HepG2 (cell line): ENCODE results near the gene FMNL2. TPM values are rescaled to one million over a fixed set of nuclear protein-coding genes. Genes with fewer than 3 reads are reported as not detected.

Source experiments
- ATAC-seq: fragments of 200-7000 bp; cut with Tn5 transposase; 3 replicates; pipeline ENCODE4 v1.9.1; 2020; ENCODE audit warnings: mild to moderate bottlenecking, moderate library complexity
- BruUV-seq: library from RNA; stranded (reverse); fragments of 400-500 nt; replicated peaks from 2 replicates; lab custom pipeline; 2021; lab: Mats Ljungman, UMichigan
- CTCF ChIA-PET: fragments of 300-600 bp; formaldehyde crosslinking; extraction: SDS; loops from one replicate; lab custom pipeline; 2021; ENCODE audit warnings: low total read pairs, inconsistent platforms, low intra/inter-chr PET ratio; lab: Yijun Ruan, JAX
- POLR2A ChIA-PET: fragments of 350-600 bp; sonication (Branson Sonifier 250); formaldehyde crosslinking; loops from one replicate; lab custom pipeline; 2020; ENCODE audit warnings: antibody characterized with exemption, inconsistent platforms; lab: Yijun Ruan, JAX
- DNase-seq: peaks from one replicate; pipeline ENCODE4 v3.0.0-alpha.2; 2015; ENCODE audit warnings: low spot score
- FAIRE-seq: peaks from 3 replicates; lab custom pipeline; 2011; peaks lifted over from hg19 to GRCh38; lab: Jason Lieb, UNC
- H2AFZ ChIP-seq: one replicate; pipeline ENCODE4 v1.6.1; 2011; ENCODE audit warnings: low read length, inconsistent platforms
- H3K27ac ChIP-seq: fragments of 300-600 bp; 3 replicates; pipeline ENCODE4 v1.8.0; 2011; ENCODE audit warnings: mixed run types, mild to moderate bottlenecking, mixed read lengths, low read length, inconsistent platforms; ENCODE audit not compliant: insufficient read depth; ENCODE audit errors: extremely low read length
- H3K27me3 ChIP-seq, 2 experiments: fragments of 200-600 bp in 1 of 2; 2 replicates in 1 of 2; 3 replicates in 1 of 2; pipeline versions ENCODE4 v1.6.0 to v1.8.0; 2011; ENCODE audit warnings: low read length in 2 of 2, mild to moderate bottlenecking in 2 of 2, moderate library complexity in 2 of 2, inconsistent platforms in 1 of 2; ENCODE audit not compliant: insufficient read depth in 2 of 2, control insufficient read depth in 1 of 2
- H3K36me3 ChIP-seq, 2 experiments: fragments of 200-600 bp in 1 of 2; replicated peaks in 1 of 2; 2 replicates in 1 of 2; 3 replicates in 1 of 2; pipeline versions ENCODE4 v1.5.1 to v1.8.0; 2011; ENCODE audit warnings: low read length in 2 of 2, inconsistent platforms in 1 of 2; ENCODE audit not compliant: insufficient read depth in 2 of 2, control insufficient read depth in 1 of 2
- H3K4me1 ChIP-seq: 2 replicates; pipeline ENCODE4 v1.5.1; 2012; ENCODE audit warnings: low read length, inconsistent platforms; ENCODE audit not compliant: insufficient read depth
- H3K4me2 ChIP-seq: 2 replicates; pipeline ENCODE4 v1.6.0; 2011; ENCODE audit warnings: low read depth, low read length, inconsistent platforms
- H3K4me3 ChIP-seq, 3 experiments: fragments of 200-600 bp in 1 of 3; sonication (generic), shearing (Covaris generic) in 1 of 3; replicated peaks in 1 of 3; 2 replicates each; pipeline ENCODE4 v1.5.1; 2011 to 2016; ENCODE audit warnings: low read length in 3 of 3, inconsistent platforms in 2 of 3, low read depth in 2 of 3, mild to moderate bottlenecking in 2 of 3, control low read depth in 1 of 3, mixed read lengths in 1 of 3; ENCODE audit not compliant: insufficient read depth in 1 of 3
- H3K79me2 ChIP-seq: one replicate; pipeline ENCODE4 v1.6.1; 2011; ENCODE audit warnings: low read length, inconsistent platforms; ENCODE audit not compliant: insufficient read depth
- H3K9ac ChIP-seq: 2 replicates; pipeline ENCODE4 v1.6.0; 2011; ENCODE audit warnings: mild to moderate bottlenecking, low read depth, low read length, inconsistent platforms; ENCODE audit not compliant: insufficient read depth
- H3K9me3 ChIP-seq: 2 replicates; pipeline ENCODE4 v1.5.1; 2012; ENCODE audit warnings: mild to moderate bottlenecking, low read length
- H4K20me1 ChIP-seq: 2 replicates; pipeline ENCODE4 v1.6.0; 2011; ENCODE audit warnings: inconsistent platforms, mild to moderate bottlenecking, low read length, moderate library complexity; ENCODE audit not compliant: insufficient read depth
- E2F1 ChIP-seq: sonication (generic); formaldehyde crosslinking; IDR thresholded peaks from 2 replicates; pipeline ENCODE4 v1.5.0; 2020; ENCODE audit warnings: missing genetic modification reagents
- MED8 ChIP-seq: sonication (generic); formaldehyde crosslinking; IDR thresholded peaks from 2 replicates; pipeline ENCODE4 v1.8.1; 2023; ENCODE audit warnings: mild to moderate bottlenecking, missing genetic modification reagents; ENCODE audit not compliant: insufficient replicate concordance
- POLR2G ChIP-seq: fragments of 200-400 bp; formaldehyde crosslinking; IDR thresholded peaks from 2 replicates; pipeline ENCODE4 v1.6.1; 2018; ENCODE audit warnings: mild to moderate bottlenecking, low read depth, low read length, moderate library complexity
- RBM22 ChIP-seq: fragments of 200-400 bp; formaldehyde crosslinking; optimal IDR thresholded peaks from 2 replicates; pipeline ENCODE3; 2017; ENCODE audit warnings: mild to moderate bottlenecking, low read length, moderate library complexity
- RXRA ChIP-seq: sonication (generic); formaldehyde crosslinking; IDR thresholded peaks from 2 replicates; pipeline ENCODE4 v1.5.1; 2020; ENCODE audit warnings: missing genetic modification reagents
- ZBTB33 ChIP-seq: sonication (generic); formaldehyde crosslinking; IDR thresholded peaks from 2 replicates; pipeline ENCODE4 v1.4.0; 2020; ENCODE audit warnings: missing genetic modification reagents
- ZNF451 ChIP-seq: sonication (generic); formaldehyde crosslinking; IDR thresholded peaks from 2 replicates; pipeline ENCODE4 v1.5.0; 2020; ENCODE audit warnings: mild to moderate bottlenecking, missing genetic modification reagents
- ZNF609 ChIP-seq: sonication (generic); formaldehyde crosslinking; IDR thresholded peaks from 2 replicates; pipeline ENCODE4 v1.4.0; 2020; ENCODE audit warnings: mild to moderate bottlenecking, missing genetic modification reagents, borderline replicate concordance
- WGBS: methylation state at CpG from one replicate; pipeline ENCODE4 v1.1.6; 2017; ENCODE audit warnings: low lambda C conversion rate; 5-methylcytosine and 5-hydroxymethylcytosine counted together
- in situ Hi-C: cut with HindIII; loops from 2 replicates; pipeline ENCODE4 v1.10.0; 2017; ENCODE audit warnings: low pct_unique_long_range_greater_than_20kb; ENCODE audit not compliant: extremely low pct_ligation_motif_present
- intact Hi-C: fragments of 100-400 bp; cut with micrococcal nuclease; formaldehyde crosslinking; loops from one replicate; pipeline ENCODE4 v1.10.0; 2022; ENCODE audit not compliant: unreplicated experiment
- polyA plus RNA-seq, 8 experiments: library from polyadenylated mRNA; depleted of rRNA in 3 of 8; stranded (reverse) in 7 of 8; unstranded in 1 of 8; fragments of >200 nt; fragmentation: Illumina TruSeq in 4 of 8; extraction: Trizol in 4 of 8; gene quantifications; 2 replicates each; pipeline versions ENCODE4 v1.2.1 to v1.2.3, GENCODE V29; 2011 to 2016; ENCODE audit warnings: low read depth in 4 of 8, missing spikeins in 1 of 8, mixed read lengths in 1 of 8; ENCODE audit not compliant: insufficient read depth in 1 of 8
- total RNA-seq, 5 experiments: library from RNA; depleted of rRNA; stranded (reverse); fragments of >200 nt; fragmentation: Illumina TruSeq; extraction: Trizol; gene quantifications; 2 replicates each; pipeline ENCODE4 v1.2.3, GENCODE V29; 2016; ENCODE audit warnings: low read depth in 1 of 5

FMNL2 gene
- total and polyA plus RNA-seq, 2 of the 13 experiments (the other 11 are each of a cell fraction or from before 2014, with no cell fraction given) = 66.5 to 67.7 TPM

GRCh38 chr2:152552888-152553287 is 217.9 kb downstream of the FMNL2 start:
- H3K9me3 ChIP-seq = no peaks in the 10 kb centered on the region
- no peak overlapping the region for H3K9ac ChIP-seq
- no peak overlapping the region for H2AFZ ChIP-seq
- WGBS = 97% methylated on average over 1 of the region's 1 CpG
- intact Hi-C loops = no loop called here
- no peak overlapping the region for H3K4me2 ChIP-seq
- no peaks in the 10 kb centered on the region for H3K79me2 ChIP-seq
- CTCF ChIA-PET = no interaction called here
- peaks cover 10 to 39% of the 10 kb centered on the region in 2 experiments for H3K36me3 ChIP-seq
- DNase-seq (no peak), FAIRE-seq (no peak), ATAC-seq (no peak)
- in situ Hi-C loops = no loop called here
- H3K4me3 ChIP-seq = no peak overlapping the region
- peaks cover 12% of the 10 kb centered on the region; the same call in 1 of the 2 replicates for H3K4me1 ChIP-seq
- POLR2A ChIA-PET = no interaction called here
- H3K27ac ChIP-seq = no peak overlapping the region
- no TSS peak for BruUV-seq
- TF ChIP-seq RBM22 (peak; percentile 69), RXRA (CRISPR knock-in tag) (no peak)
- TF ChIP-seq, all 625 proteins: peak for 1
- 0 out of 2 replicates have a peak, but pooled peaks cover 3% of the 10 kb centered on the region for H4K20me1 ChIP-seq
- no peaks in the 10 kb centered on the region for H3K27me3 ChIP-seq

- H3K27ac ChIP-seq = no peak overlapping the region
- BruUV-seq = no TSS peak
- no peak overlapping the region for H3K4me3 ChIP-seq
- WGBS = 94% methylated on average over 1 of the region's 1 CpG
- in situ Hi-C loops (no loop called here), intact Hi-C loops (no loop called here)
- no peak overlapping the region for H3K9ac ChIP-seq
- H3K4me2 ChIP-seq = no peak overlapping the region
- peaks cover 12% of the 10 kb centered on the region; the same call in 1 of the 2 replicates for H3K4me1 ChIP-seq
- CTCF ChIA-PET = no interaction called here
- no peak for FAIRE-seq
- H3K79me2 ChIP-seq = no peaks in the 10 kb centered on the region
- no peak for DNase-seq
- 0 out of 2 replicates have a peak, but pooled peaks cover 3% of the 10 kb centered on the region for H4K20me1 ChIP-seq
- no peaks in the 10 kb centered on the region for H3K9me3 ChIP-seq
- ATAC-seq = no peak
- H3K36me3 ChIP-seq = peaks cover 9 to 38% of the 10 kb centered on the region in 2 experiments
- H3K27me3 ChIP-seq = no peaks in the 10 kb centered on the region
- H2AFZ ChIP-seq = no peak overlapping the region
- POLR2A ChIA-PET = no interaction called here
- TF ChIP-seq ZNF609 (CRISPR knock-in tag) = no peak
- TF ChIP-seq MED8 = no peak
- no peak for TF ChIP-seq POLR2G
- TF ChIP-seq E2F1 (CRISPR knock-in tag) = no peak
- no peak for TF ChIP-seq ZNF451 (CRISPR knock-in tag)
- TF ChIP-seq ZBTB33 = no peak
Measured at GRCh38 chr2:152553518-152553917, 218.5 kb downstream of the FMNL2 start.
